Measurements from ENCODE around the gene SRMS.

SRMS gene

DNA sequence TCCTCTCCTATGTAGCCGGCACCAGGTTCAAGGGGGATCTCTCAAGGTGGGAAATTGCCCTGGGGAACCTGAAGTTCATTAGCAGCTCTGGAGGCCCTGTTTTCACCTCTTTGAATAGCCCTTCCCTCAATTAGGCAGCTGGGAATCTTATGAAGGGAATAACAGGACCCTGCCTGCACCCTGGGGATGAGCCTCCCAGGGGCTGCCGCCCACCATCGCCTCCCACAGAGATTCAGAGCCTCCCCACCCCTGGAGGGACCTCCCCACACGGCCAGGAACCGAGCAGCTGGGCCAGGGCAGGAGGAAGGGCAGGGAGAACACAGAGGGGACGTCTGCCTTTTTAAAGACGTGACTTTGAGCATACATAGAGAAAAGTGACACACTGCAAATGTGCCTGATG, 44.0 kb downstream of the SRMS start:
- no peak overlapping the region for H3K27ac Mint-ChIP-seq
- no peaks in the 10 kb centered on the region for H3K4me1 Mint-ChIP-seq (ENCODE audit: low read depth in 2 of 2)
- no peaks in the 10 kb centered on the region for H3K9me3 Mint-ChIP-seq
- DNase-seq = no peak
- no peak overlapping the region for H3K4me3 Mint-ChIP-seq
- no peak for ATAC-seq (replicated peaks)
- peaks cover 15 to 32% of the 10 kb centered on the region in 2 donors for H3K27me3 Mint-ChIP-seq
- H3K36me3 Mint-ChIP-seq (ENCODE audit: insufficient read depth) = no peaks in the 10 kb centered on the region

DNA sequence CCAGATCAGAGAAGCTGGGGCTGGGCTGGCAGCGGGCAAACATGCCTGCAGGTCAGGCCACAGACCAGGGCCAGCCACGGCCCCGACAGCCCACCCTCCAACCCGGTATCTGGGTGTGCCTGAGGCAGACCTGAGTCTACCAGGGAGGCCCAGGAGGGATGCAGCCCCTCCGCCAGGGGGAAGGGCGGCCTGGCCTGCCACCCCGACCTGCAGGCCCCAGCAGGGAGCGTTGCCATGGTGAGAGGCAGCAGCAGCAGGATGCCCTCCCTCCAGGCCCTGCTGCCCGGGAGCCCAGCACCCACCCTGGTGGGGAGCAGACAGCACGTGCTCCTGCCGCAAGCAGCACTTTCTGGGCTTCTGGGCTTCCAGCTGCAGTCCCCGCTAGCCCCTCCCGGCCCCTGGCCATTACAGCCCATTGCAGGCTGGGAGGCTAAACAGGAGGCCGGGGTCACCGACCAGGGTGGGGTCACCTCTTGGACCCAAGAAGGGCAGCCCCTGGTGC, 44.8 kb downstream of the SRMS start:
- Mint-ChIP-seq H3K4me1 (ENCODE audit: low read depth in 2 of 2) (peaks cover 0 to 1% of the 10 kb centered on the region in 2 donors), H3K4me3 (no peak overlapping the region), H3K27me3 (peaks cover 7 to 27% of the 10 kb centered on the region in 2 donors), H3K9me3 (no peaks in the 10 kb centered on the region), H3K27ac (no peak overlapping the region), H3K36me3 (ENCODE audit: insufficient read depth) (no peaks in the 10 kb centered on the region)
- ATAC-seq (replicated peaks) (no peak), DNase-seq (no peak)

DNA sequence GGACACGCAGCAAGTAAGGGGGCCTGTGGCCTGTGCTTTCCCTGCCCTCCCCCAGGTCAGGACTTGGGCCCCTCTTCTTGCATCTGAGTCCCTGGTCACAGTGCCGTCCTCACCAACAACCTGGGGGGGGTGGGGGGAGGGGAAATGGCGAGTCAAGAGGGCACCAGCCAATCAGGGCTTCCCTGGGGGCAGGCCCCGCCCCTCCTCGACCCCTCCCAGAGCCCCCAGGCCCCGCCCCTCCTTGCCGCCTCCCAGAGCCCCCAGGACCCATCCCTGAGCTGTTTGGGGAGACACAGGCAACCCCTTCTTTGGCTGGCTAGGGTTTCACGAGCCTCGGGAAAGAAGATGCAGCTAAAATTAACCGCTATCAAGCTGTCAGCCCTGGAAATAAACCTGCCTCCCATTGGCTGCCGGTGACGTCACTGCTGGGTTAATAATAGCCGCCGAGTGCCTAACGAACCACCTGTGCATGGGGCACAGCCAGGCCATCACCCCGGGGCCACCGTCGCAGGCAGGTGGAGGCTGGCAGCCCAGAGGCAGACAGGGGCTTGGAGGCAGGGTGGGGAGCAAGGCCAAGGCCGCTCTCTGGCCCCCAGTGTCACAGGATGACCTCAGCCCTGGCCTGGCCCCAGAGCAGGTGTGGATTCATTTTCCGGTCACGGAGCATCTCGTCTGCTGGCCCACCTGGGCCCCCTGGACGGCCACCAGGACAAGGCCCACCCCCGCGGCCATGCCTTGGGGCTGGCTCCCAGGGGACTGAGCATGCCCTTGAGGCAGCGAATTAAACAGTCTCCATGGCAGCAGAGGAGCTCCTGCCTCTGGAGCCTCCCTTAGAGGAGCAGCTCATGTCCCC, 45.5 kb downstream of the SRMS start:
- Mint-ChIP-seq H3K4me3 (no peak overlapping the region), H3K4me1 (ENCODE audit: low read depth in 2 of 2) (peaks cover 0 to 3% of the 10 kb centered on the region in 2 donors), H3K36me3 (ENCODE audit: insufficient read depth) (no peaks in the 10 kb centered on the region), H3K27ac (no peak overlapping the region), H3K27me3 (peaks cover 6 to 27% of the 10 kb centered on the region in 2 donors), H3K9me3 (no peaks in the 10 kb centered on the region)
- no peak for DNase-seq
- ATAC-seq (replicated peaks) = no peak

DNA sequence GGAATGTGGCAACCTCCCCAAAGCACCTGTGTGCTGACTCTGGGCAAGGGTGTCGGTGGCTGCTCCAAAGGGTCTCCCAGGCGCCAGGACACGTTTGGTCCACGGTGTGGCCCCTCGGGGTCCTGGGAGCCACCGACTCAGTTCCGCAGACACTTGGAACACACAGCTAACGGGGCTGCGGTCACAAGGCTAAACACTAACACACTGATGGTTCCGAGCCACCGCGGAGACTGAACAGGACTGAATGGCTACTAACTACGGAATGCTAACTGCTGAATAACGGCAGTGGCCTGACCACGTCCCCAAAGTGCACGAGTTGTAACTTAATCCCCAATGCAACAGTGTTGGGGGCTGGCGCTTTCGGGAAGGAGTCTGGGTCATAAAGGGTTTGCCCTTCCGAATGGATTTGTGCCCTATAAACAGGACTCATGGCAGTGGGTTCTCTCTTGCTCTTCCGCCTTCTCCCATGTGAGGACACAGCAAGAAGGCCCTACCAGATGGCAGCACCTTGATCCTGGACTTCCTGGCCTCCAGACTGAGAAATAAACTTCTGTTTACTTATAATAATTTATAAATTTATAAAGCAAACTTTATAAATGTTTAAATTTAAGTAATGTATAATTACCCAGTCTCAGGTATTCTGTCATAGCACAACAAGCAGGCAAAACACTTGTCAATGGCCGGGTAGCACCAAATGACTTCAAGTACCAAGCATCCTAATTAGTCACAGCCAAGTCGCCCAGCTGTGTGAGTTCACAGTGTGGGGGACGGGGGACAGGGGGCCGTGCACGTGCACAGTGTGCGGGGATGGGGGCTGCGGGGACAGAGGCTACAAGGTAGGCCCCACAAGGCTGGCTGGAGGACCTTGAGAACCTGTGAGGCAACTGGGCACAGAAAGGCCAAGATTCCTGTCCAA, 46.4 kb downstream of the SRMS start:
- peak overlapping the region in 1 of 2 donors; percentile 50 for H3K4me3 Mint-ChIP-seq

DNA sequence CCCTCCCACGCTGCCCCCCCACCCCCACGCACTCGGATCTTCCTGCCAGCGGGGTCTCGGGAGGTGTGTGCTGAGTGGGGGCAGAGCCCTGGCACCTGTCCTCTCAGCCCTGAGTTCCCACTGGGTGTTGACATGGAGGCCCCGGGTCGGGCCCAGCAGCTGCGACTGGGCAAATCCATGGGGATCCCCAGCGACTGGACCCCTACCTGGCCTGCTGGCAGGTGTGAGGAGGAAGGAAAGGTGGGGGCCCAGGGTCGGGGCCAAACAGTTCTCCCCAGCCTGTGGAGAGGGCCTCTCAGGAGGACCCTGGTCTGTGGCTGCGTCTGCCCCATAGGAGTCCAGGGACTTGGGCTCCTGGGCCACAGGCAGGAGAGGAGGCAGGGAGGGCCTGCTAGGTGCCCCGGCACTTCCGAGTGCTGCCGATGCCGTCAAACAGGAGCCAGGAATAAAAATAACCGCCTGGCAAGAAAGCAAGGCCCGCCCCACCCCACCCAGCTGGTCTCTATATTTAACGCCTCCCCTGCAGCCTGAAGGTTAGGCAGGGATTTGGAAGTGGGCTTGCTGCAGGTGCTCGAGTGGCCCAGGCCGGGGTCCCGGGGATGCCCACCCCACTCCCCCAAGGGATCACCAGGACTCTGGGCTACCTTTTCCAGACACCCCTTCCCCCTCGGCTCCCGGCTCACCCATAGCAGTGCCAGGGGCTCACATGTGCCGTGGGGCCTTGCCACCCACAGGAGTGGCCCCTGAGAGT, 47.2 kb downstream of the SRMS start:
- peaks cover 0 to 5% of the 10 kb centered on the region in 2 donors for H3K4me1 Mint-ChIP-seq (ENCODE audit: low read depth in 2 of 2)
- no peaks in the 10 kb centered on the region for H3K36me3 Mint-ChIP-seq (ENCODE audit: insufficient read depth)
- no peaks in the 10 kb centered on the region for H3K9me3 Mint-ChIP-seq
- DNase-seq = no peak
- H3K4me3 Mint-ChIP-seq = peak overlapping the region in 1 of 2 donors; percentile 50
- ATAC-seq (replicated peaks) = no peak
- H3K27ac Mint-ChIP-seq = no peak overlapping the region
- H3K27me3 Mint-ChIP-seq = peaks cover 11 to 24% of the 10 kb centered on the region in 2 donors

More for the DNA sequence above, 46.4 kb downstream of the SRMS start:
- Mint-ChIP-seq H3K9me3 (no peaks in the 10 kb centered on the region), H3K36me3 (ENCODE audit: insufficient read depth) (no peaks in the 10 kb centered on the region), H3K4me1 (ENCODE audit: low read depth in 2 of 2) (peaks cover 0 to 4% of the 10 kb centered on the region in 2 donors), H3K27me3 (peaks cover 11 to 27% of the 10 kb centered on the region in 2 donors), H3K27ac (no peak overlapping the region)
- ATAC-seq (replicated peaks) (no peak), DNase-seq (no peak)

DNA sequence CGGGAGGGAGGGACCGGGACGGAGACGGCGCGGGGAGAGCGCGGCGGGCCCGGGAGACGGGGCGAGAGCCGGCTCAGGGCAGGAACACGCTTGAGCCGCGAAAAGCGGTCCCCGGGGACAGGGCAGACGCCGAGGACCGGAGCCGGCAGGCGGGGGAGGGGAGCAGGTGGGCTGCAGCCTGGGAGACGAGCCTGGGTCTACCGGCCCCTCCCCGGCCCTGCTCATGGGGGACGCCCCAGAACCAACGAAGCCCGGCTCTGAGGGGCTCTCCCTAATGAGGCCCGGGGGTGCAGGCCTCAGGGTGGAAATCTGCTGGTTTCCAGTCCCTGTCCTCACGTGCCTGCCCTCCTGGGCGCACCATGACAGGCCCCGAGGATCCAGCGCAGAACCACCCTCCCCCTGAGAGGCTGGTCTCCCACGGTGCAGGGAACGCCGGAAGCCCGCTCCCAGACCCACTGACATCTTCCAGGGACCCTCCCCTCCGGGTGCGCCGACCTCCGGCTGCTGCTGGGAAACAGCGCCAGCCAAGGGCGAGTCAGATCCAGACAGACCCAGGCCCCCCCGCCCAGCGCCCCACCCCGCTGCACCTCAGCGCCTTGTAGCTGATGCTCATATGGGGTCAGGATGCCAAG, 48.1 kb downstream of the SRMS start:
- Mint-ChIP-seq H3K27ac (no peak overlapping the region), H3K4me3 (peak overlapping the region; percentile 33 to 37), H3K9me3 (no peaks in the 10 kb centered on the region), H3K4me1 (ENCODE audit: low read depth in 2 of 2) (peaks cover 0 to 5% of the 10 kb centered on the region in 2 donors), H3K36me3 (ENCODE audit: insufficient read depth) (no peaks in the 10 kb centered on the region), H3K27me3 (peaks cover 11 to 16% of the 10 kb centered on the region in 2 donors)
- peak; percentile 23 for ATAC-seq (replicated peaks)
- no peak for DNase-seq

DNA sequence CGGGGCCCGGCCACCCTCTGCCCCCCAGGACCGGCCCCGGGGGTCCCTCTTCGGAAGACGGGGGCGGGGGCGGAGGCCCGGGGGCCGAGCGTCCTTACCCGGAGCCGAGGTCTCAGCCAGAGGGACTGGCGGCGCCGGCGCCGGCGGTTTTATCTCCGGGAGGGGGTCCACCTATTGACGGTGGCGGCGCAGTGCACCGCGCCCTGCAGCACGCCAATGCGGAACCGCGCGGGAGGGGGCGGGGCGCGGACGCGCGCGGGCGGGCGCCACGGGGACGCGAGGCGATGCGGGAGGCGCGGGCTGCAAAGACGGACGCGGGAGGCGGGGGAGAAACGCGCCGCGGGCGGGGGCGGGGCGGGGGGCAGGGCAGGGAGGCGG, 48.6 kb downstream of the SRMS start, which contains the start of gene EEF1A2:
Gene EEF1A2 (minus strand): TSS at position 124 of the 378 bp plus-strand sequence. CDS start 1,320 bp downstream, outside the sequence.
- H3K4me1 Mint-ChIP-seq (ENCODE audit: low read depth in 2 of 2) = peaks cover 0 to 5% of the 10 kb centered on the region in 2 donors
- DNase-seq = peak; percentile 39 to 46 (median 39)
- peak within 1 kb of the TSS; percentile 51 to 62 for H3K4me3 Mint-ChIP-seq
- peak; percentile 79 for ATAC-seq (replicated peaks)
- peaks cover 6 to 16% of the 10 kb centered on the region in 2 donors for H3K27me3 Mint-ChIP-seq
- H3K27ac Mint-ChIP-seq = no peak within 1 kb of the TSS
- no peaks in the 10 kb centered on the region for H3K9me3 Mint-ChIP-seq
- H3K36me3 Mint-ChIP-seq (ENCODE audit: insufficient read depth) = no peaks in the 10 kb centered on the region

DNA sequence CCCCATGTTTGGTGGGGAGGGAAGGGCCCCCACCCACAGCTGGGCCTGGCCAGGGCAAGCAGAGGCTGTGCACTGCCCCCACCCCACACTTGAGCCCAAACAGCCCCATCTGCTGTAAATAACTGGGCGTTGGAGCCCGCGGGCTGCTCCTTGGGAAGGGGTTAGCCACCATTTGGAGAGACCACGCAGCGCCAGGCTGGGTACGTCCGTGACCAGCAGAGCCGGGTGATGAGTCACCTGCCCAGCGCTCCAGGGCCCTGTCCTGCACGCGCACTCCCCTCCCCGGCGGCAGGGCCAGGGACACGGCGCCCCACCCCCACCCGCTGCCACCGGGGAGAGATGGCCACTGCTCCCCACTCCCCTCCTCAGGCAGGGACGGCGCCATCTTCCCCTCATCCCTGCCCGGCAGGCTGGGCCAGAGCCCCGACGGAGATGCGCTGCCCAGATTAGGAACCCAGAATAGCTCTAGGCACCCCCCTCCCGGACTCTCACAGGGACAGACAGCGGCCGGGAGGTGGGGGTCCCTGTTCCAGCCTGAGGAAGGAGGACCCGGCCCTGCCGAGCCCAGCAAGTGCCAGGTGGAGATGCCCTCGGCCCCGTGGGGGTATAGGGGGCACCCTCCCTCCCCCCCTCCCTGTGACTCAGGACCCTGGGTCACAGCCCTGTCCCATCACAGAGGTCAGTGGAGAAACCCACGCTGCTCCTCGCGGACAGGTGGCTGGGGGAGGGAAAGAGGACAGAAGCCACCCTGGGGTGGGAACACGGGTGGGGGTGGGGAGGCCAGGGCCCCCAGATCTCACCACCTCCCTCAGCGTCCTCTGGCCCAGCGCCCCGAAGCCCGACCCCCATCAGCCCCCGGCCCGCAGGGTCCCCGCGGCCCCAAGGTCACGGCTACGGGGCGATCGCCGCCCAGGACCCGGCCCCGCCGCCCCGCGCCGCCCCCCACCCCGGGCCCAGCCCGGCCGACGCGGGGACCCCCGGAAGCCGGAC, 49.3 kb downstream of the SRMS start:
- H3K27ac Mint-ChIP-seq = no peak overlapping the region
- no peak for DNase-seq

DNA sequence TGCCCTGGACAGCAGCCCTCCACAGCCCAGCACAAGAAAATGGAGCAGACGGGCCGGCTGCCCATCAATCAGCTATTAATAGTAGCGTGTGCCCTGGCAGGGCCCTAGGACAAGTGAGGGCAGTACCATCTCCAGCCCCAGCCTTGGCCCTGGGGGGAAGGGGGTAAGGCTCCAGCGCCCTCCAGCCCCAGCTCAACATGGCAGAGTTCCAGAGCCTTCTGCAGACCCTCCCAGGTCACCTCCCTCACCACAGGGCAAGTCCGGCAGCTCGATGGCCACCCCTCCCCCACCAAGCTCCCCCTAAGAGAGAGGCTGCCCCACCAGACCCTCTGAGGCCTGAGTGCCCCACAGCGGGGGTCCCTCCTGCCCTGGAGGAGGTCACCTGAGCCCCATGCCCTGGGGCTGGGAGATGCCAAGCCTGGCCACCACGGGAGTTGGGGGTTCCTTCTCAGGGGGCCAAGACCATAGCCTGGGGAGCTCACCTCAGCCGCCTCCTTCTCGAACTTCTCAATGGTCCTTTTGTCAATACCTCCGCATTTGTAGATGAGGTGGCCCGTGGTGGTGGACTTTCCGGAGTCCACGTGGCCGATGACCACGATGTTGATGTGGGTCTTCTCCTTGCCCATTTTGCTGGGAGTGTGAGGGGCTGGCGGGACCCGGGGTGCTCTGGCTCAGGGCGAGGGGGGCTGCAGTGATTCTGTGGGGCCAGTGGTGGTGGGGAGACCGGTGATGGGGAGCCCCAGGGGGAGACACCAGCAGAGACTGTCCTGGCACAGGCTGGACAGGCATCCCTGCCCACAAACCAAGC, 50.2 kb downstream of the SRMS start:
- peaks cover 0 to 5% of the 10 kb centered on the region in 2 donors for H3K4me1 Mint-ChIP-seq (ENCODE audit: low read depth in 2 of 2)
- H3K9me3 Mint-ChIP-seq = no peaks in the 10 kb centered on the region
- DNase-seq (no peak), ATAC-seq (replicated peaks) (no peak)
- no peak overlapping the region for H3K27ac Mint-ChIP-seq
- H3K36me3 Mint-ChIP-seq (ENCODE audit: insufficient read depth) = no peaks in the 10 kb centered on the region
- H3K27me3 Mint-ChIP-seq = peaks cover 5 to 16% of the 10 kb centered on the region in 2 donors
- peak overlapping the region; percentile 31 to 62 for H3K4me3 Mint-ChIP-seq

More for the DNA sequence above, 49.3 kb downstream of the SRMS start:
- no peak for ATAC-seq (replicated peaks)
- H3K4me1 Mint-ChIP-seq (ENCODE audit: low read depth in 2 of 2) = peaks cover 0 to 5% of the 10 kb centered on the region in 2 donors
- H3K36me3 Mint-ChIP-seq (ENCODE audit: insufficient read depth) = no peaks in the 10 kb centered on the region
- peak overlapping the region; percentile 51 to 62 for H3K4me3 Mint-ChIP-seq
- H3K27me3 Mint-ChIP-seq = peaks cover 5 to 16% of the 10 kb centered on the region in 2 donors
- H3K9me3 Mint-ChIP-seq = no peaks in the 10 kb centered on the region

DNA sequence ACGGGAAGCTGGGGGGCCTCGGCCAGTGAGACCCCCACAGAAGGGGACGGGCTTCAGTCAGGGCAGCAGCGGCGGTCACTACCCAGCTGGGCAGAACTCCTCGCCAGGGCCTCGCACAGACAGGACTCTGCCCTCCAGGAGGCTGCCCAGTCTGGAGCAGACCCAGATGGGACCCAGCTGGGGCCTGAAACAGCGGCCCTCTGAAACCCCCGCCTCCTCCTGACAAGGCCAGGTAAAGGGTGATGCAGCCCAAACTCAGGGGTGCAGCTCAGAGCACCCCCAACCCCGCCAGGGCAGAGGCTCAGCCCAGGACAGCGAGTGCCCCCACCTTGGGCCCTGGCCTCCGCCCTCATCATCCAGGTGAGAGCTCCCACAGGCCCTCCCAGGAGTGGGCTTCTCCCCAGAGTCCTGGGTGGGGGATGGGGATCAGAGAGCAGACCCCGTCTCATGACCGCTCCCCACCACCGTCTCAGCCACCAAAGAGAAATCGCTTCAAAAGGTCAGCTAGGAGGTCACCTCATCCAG, 50.9 kb downstream of the SRMS start:
- H3K4me1 Mint-ChIP-seq (ENCODE audit: low read depth in 2 of 2) = peaks cover 0 to 5% of the 10 kb centered on the region in 2 donors
- DNase-seq = no peak
- H3K27me3 Mint-ChIP-seq = peaks cover 5 to 20% of the 10 kb centered on the region in 2 donors
- peak overlapping the region; percentile 48 to 62 for H3K4me3 Mint-ChIP-seq
- H3K27ac Mint-ChIP-seq = no peak overlapping the region
- no peak for ATAC-seq (replicated peaks)
- no peaks in the 10 kb centered on the region for H3K36me3 Mint-ChIP-seq (ENCODE audit: insufficient read depth)
- no peaks in the 10 kb centered on the region for H3K9me3 Mint-ChIP-seq

All from effector memory CD8-positive, alpha-beta T cell (primary cell).